ENCODE measurements around the gene KRT8. TPM values are rescaled to one million over a fixed set of nuclear protein-coding genes. Genes with fewer than 3 reads are reported as not detected.

KRT8 gene
- polyA plus RNA-seq, 1 donor from 2014 or later = 0.46 TPM

GRCh38 chr12:52871291-52872039 is 33.4 kb downstream of the KRT8 start:
- Histone ChIP-seq H4K20me1 (ENCODE audit: insufficient read depth) (no peaks in the 10 kb centered on the region), H3K27me3 (ENCODE audit: insufficient read depth, low read depth, low read length) (peaks cover 17% of the 10 kb centered on the region), H3K36me3 (ENCODE audit: insufficient read depth, low read length) (no peaks in the 10 kb centered on the region), H3K4me2 (ENCODE audit: low read length) (no peak overlapping the region), H3K27ac (ENCODE audit: low read length) (no peak overlapping the region), H2AFZ (ENCODE audit: low read depth, low read length) (no peak overlapping the region), H3K9ac (ENCODE audit: low read length) (no peak overlapping the region), H3K4me3 (ENCODE audit: low read length) (no peak overlapping the region), H3K9me3 (ENCODE audit: low read length) (no peaks in the 10 kb centered on the region), H3K79me2 (replicated peaks; ENCODE audit: insufficient read depth, low read length) (no peaks in the 10 kb centered on the region), H3F3A (ENCODE audit: insufficient read depth, low read length, poor library complexity, severe bottlenecking) (no peaks in the 10 kb centered on the region), H3K9me2 (ENCODE audit: insufficient read depth, low read length) (no peaks in the 10 kb centered on the region)
- TF ChIP-seq SMC3 (conservative IDR thresholded peaks at IDR 0.05; ENCODE audit: poor library complexity) (no peak), RAD21 (conservative IDR thresholded peaks at IDR 0.05) (no peak), TAF1 (IDR thresholded peaks at IDR 0.05; ENCODE audit: low read depth) (no peak), EZH2 (IDR thresholded peaks at IDR 0.05; ENCODE audit: borderline replicate concordance, insufficient read depth, low read length, poor library complexity, severe bottlenecking) (no peak), MXI1 (conservative IDR thresholded peaks at IDR 0.05; ENCODE audit: poor library complexity, severe bottlenecking) (no peak), CTCF (IDR thresholded peaks at IDR 0.05; ENCODE audit: poor library complexity, severe bottlenecking) (no peak), POLR2AphosphoS5 (IDR thresholded peaks at IDR 0.05) (no peak), EP300 (conservative IDR thresholded peaks at IDR 0.05; ENCODE audit: poor library complexity, severe bottlenecking) (no peak)
- TF ChIP-seq, protein P1, sequence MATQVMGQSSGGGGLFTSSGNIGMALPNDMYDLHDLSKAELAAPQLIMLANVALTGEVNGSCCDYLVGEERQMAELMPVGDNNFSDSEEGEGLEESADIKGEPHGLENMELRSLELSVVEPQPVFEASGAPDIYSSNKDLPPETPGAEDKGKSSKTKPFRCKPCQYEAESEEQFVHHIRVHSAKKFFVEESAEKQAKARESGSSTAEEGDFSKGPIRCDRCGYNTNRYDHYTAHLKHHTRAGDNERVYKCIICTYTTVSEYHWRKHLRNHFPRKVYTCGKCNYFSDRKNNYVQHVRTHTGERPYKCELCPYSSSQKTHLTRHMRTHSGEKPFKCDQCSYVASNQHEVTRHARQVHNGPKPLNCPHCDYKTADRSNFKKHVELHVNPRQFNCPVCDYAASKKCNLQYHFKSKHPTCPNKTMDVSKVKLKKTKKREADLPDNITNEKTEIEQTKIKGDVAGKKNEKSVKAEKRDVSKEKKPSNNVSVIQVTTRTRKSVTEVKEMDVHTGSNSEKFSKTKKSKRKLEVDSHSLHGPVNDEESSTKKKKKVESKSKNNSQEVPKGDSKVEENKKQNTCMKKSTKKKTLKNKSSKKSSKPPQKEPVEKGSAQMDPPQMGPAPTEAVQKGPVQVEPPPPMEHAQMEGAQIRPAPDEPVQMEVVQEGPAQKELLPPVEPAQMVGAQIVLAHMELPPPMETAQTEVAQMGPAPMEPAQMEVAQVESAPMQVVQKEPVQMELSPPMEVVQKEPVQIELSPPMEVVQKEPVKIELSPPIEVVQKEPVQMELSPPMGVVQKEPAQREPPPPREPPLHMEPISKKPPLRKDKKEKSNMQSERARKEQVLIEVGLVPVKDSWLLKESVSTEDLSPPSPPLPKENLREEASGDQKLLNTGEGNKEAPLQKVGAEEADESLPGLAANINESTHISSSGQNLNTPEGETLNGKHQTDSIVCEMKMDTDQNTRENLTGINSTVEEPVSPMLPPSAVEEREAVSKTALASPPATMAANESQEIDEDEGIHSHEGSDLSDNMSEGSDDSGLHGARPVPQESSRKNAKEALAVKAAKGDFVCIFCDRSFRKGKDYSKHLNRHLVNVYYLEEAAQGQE (IDR thresholded peaks at IDR 0.05; ENCODE audit: borderline replicate concordance) = no peak

GRCh38 chr12:52870361-52871290 is 34.2 kb downstream of the KRT8 start:
- Histone ChIP-seq H3F3A (ENCODE audit: insufficient read depth, low read length, poor library complexity, severe bottlenecking) (no peaks in the 10 kb centered on the region), H3K27ac (ENCODE audit: low read length) (no peak overlapping the region), H3K9ac (ENCODE audit: low read length) (no peak overlapping the region), H2AFZ (ENCODE audit: low read depth, low read length) (no peak overlapping the region), H3K79me2 (replicated peaks; ENCODE audit: insufficient read depth, low read length) (no peaks in the 10 kb centered on the region), H3K4me3 (ENCODE audit: low read length) (no peak overlapping the region), H3K27me3 (ENCODE audit: insufficient read depth, low read depth, low read length) (peaks cover 17% of the 10 kb centered on the region), H3K4me2 (ENCODE audit: low read length) (no peak overlapping the region), H3K9me3 (ENCODE audit: low read length) (no peaks in the 10 kb centered on the region), H3K36me3 (ENCODE audit: insufficient read depth, low read length) (no peaks in the 10 kb centered on the region), H3K9me2 (ENCODE audit: insufficient read depth, low read length) (no peaks in the 10 kb centered on the region), H4K20me1 (ENCODE audit: insufficient read depth) (no peaks in the 10 kb centered on the region)
- TF ChIP-seq POLR2AphosphoS5 (IDR thresholded peaks at IDR 0.05) (no peak), EP300 (conservative IDR thresholded peaks at IDR 0.05; ENCODE audit: poor library complexity, severe bottlenecking) (no peak), SMC3 (conservative IDR thresholded peaks at IDR 0.05; ENCODE audit: poor library complexity) (peak; percentile 61), MXI1 (conservative IDR thresholded peaks at IDR 0.05; ENCODE audit: poor library complexity, severe bottlenecking) (no peak), EZH2 (IDR thresholded peaks at IDR 0.05; ENCODE audit: borderline replicate concordance, insufficient read depth, low read length, poor library complexity, severe bottlenecking) (no peak), CTCF (IDR thresholded peaks at IDR 0.05; ENCODE audit: poor library complexity, severe bottlenecking) (peak; percentile 56), TAF1 (IDR thresholded peaks at IDR 0.05; ENCODE audit: low read depth) (no peak), RAD21 (conservative IDR thresholded peaks at IDR 0.05) (peak; percentile 60)
- TF ChIP-seq, protein P1 (IDR thresholded peaks at IDR 0.05; ENCODE audit: borderline replicate concordance) = no peak
